CD4-positive, alpha-beta T cell treated with Interleukin-15 for 4 hours (primary cell): ENCODE results near the gene TAB2.
"Not testable (repeated sequence)": the region's sequence is repeated elsewhere in the genome, so short reads cannot be mapped to it uniquely, and the experiment has no call there.

Experiments
- DNase-seq: peaks from one replicate; pipeline ENCODE4 v3.0.0-alpha.2; 2020; ENCODE audit warnings: low spot score

Gene TAB2

GRCh38 chr6:149444360-149445094 lies 127.0 kb downstream of the TAB2 start:
- DNase-seq, result not testable (repeated sequence)

- DNase-seq, result no peak
Observed at GRCh38 chr6:149445095-149445466, 127.6 kb downstream of the TAB2 start.

GRCh38 chr6:149445573-149445972 lies 128.1 kb downstream of the TAB2 start:
- DNase-seq, result no peak

- no peak for DNase-seq
Observed at GRCh38 chr6:149446791-149447376, 129.4 kb downstream of the TAB2 start.

GRCh38 chr6:149448821-149449453 lies 131.4 kb downstream of the TAB2 start:
- DNase-seq, result no peak

- no peak for DNase-seq
Observed at GRCh38 chr6:149449831-149450678, 132.5 kb downstream of the TAB2 start.

- no peak for DNase-seq
Observed at GRCh38 chr6:149450679-149451375, 133.3 kb downstream of the TAB2 start.

- no peak for DNase-seq
Observed at GRCh38 chr6:149451376-149452036, 134.0 kb downstream of the TAB2 start.

- DNase-seq, result no peak
Observed at GRCh38 chr6:149452037-149452939, 134.8 kb downstream of the TAB2 start.

GRCh38 chr6:149453597-149454345 lies 136.3 kb downstream of the TAB2 start:
- no peak for DNase-seq

- no peak for DNase-seq
Observed at GRCh38 chr6:149454346-149454848, 136.9 kb downstream of the TAB2 start.

- no peak for DNase-seq
Observed at GRCh38 chr6:149455031-149455732, 137.7 kb downstream of the TAB2 start.

- no peak for DNase-seq
Observed at GRCh38 chr6:149456311-149457021, 139.0 kb downstream of the TAB2 start.

GRCh38 chr6:149457316-149457884 lies 139.9 kb downstream of the TAB2 start:
- no peak for DNase-seq

- no peak for DNase-seq
Observed at GRCh38 chr6:149458196-149458595, 140.7 kb downstream of the TAB2 start.

- DNase-seq, result no peak
Observed at GRCh38 chr6:149458806-149459205, 141.3 kb downstream of the TAB2 start.

- no peak for DNase-seq
Observed at GRCh38 chr6:149459761-149460160, 142.2 kb downstream of the TAB2 start.

GRCh38 chr6:149460249-149460648 lies 142.7 kb downstream of the TAB2 start:
- not testable (repeated sequence) for DNase-seq
